ENCODE results near the gene MRO. TPM values are rescaled to one million over a fixed set of nuclear protein-coding genes. Genes with fewer than 3 reads are reported as not detected.
A peak's percentile ranks its signal among the peaks of the same experiment; 100 is the strongest.

Gene MRO
- total and polyA plus RNA-seq, 2 of the 4 experiments (the other 2 are of a cell fraction): not detected

DNA sequence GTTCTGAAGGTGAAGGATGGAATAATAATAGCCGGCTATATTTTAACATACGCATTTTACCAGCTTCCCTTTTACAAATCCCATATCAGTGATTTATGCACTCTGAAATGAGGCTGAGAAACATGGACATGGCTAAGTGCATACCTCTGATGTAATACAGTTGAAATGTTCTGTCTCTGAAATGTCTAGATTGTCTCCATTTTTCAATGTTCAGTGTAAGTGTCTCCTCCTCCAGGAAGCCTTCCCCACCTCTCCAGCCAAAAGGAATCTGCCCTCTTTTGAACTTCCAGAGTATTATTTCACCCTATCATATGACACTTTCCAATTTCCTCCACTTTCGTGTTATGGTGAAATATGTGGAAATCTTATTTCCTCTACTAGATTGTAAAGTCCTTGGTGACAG lies 29.6 kb upstream of the MRO start:
- Histone ChIP-seq H2BK20ac (ENCODE audit: low read depth, low read length) (no peak overlapping the region), H3K14ac (replicated peaks; ENCODE audit: low read depth, low read length) (no peak overlapping the region), H4K5ac (ENCODE audit: low read depth, low read length) (no peak overlapping the region), H4K91ac (ENCODE audit: insufficient read depth, low read depth, low read length) (no peak overlapping the region), H2AFZ (replicated peaks; ENCODE audit: low read length, poor library complexity) (no peak overlapping the region), H3K23ac (ENCODE audit: low read depth, low read length) (no peak overlapping the region), H3K27me3 (ENCODE audit: control insufficient read depth, insufficient read depth, low read length) (no peaks in the 10 kb centered on the region; the same call in 1 of the 2 replicates), H3K79me1 (ENCODE audit: low read depth in 1 of 2, low read length in 2 of 2) (no peaks in the 10 kb centered on the region), H3K36me3 (ENCODE audit: control insufficient read depth, insufficient read depth, low read length) (no peaks in the 10 kb centered on the region), H3K56ac (ENCODE audit: extremely low read depth, insufficient read depth, low read length) (no peak overlapping the region), H2BK5ac (ENCODE audit: low read depth, low read length, poor library complexity, severe bottlenecking) (no peak overlapping the region), H2BK120ac (ENCODE audit: low read depth, low read length) (no peak overlapping the region), H3K4me2 (ENCODE audit: low read depth, low read length) (no peak overlapping the region), H3K27ac (ENCODE audit: insufficient read depth, low read length) (no peak overlapping the region), H2AK9ac (replicated peaks; ENCODE audit: low read depth, low read length, poor library complexity) (no peak overlapping the region), H3K4me1 (ENCODE audit: control insufficient read depth, insufficient read depth, low read length) (no peaks in the 10 kb centered on the region), H4K20me1 (ENCODE audit: insufficient read depth, low read length) (no peaks in the 10 kb centered on the region), H3K9me3 (ENCODE audit: control insufficient read depth, insufficient read depth, low read length) (no peaks in the 10 kb centered on the region), H3K4ac (ENCODE audit: low read depth, low read length) (no peak overlapping the region), H2BK15ac (ENCODE audit: low read depth, low read length) (no peak overlapping the region), H3K9ac (ENCODE audit: low read depth, low read length) (no peak overlapping the region), H3K18ac (ENCODE audit: low read depth, low read length) (no peak overlapping the region), H3K9me1 (ENCODE audit: insufficient read depth, low read length) (no peaks in the 10 kb centered on the region), H2AK5ac (ENCODE audit: low read depth, low read length) (no peak overlapping the region), H4K8ac (ENCODE audit: low read depth in 2 of 2, low read length in 2 of 2) (no peak overlapping the region), H3K4me3 (ENCODE audit: insufficient read depth, low read depth, low read length) (no peak overlapping the region)
- CTCF ChIA-PET: no interaction called here
- no TSS peak for BruUV-seq (replicated peaks)
- TF ChIP-seq NFE2L2 (IDR thresholded peaks at IDR 0.05; ENCODE audit: low read depth, low read length) (no peak), CEBPB (IDR thresholded peaks at IDR 0.05; ENCODE audit: low read depth, low read length) (no peak), RCOR1 (IDR thresholded peaks at IDR 0.05; ENCODE audit: insufficient replicate concordance, low read length) (no peak), POLR2A (IDR thresholded peaks at IDR 0.05; ENCODE audit: low read depth, low read length) (no peak)
- TF ChIP-seq, protein P1, sequence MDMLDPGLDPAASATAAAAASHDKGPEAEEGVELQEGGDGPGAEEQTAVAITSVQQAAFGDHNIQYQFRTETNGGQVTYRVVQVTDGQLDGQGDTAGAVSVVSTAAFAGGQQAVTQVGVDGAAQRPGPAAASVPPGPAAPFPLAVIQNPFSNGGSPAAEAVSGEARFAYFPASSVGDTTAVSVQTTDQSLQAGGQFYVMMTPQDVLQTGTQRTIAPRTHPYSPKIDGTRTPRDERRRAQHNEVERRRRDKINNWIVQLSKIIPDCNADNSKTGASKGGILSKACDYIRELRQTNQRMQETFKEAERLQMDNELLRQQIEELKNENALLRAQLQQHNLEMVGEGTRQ (IDR thresholded peaks at IDR 0.05; ENCODE audit: low read depth, low read length): no peak
- dilution Hi-C loops (cut with HindIII; ENCODE audit: low sequenced_read_pairs, unreplicated experiment) (no loop called here), intact Hi-C loops (cut with micrococcal nuclease) (no loop called here), in situ Hi-C loops (cut with MboI; ENCODE audit: low sequenced_read_pairs) (no loop called here)
- ATAC-seq (ENCODE audit: low read depth) (no peak), DNase-seq (peak; percentile 11)
- WGBS, 2 experiments (ENCODE audit: extremely low coverage in 2 of 2, insufficient read length in 1 of 2): no CpG with 5 or more reads among the region's 3 CpGs
- POLR2A ChIA-PET (ENCODE audit: unreplicated experiment): no interaction called here
